CD4-positive, alpha-beta T cell treated with Interleukin-6 for 4 hours (primary cell): ENCODE measurements around the gene RAI1.
"Not testable (repeated sequence)": the region's sequence is repeated elsewhere in the genome, so short reads cannot be mapped to it uniquely, and the experiment has no call there.

ENCODE experiments used
- DNase-seq: peaks from one replicate; pipeline ENCODE4 v3.0.0-alpha.2; 2020; ENCODE audit warnings: mixed read lengths

Gene RAI1

GRCh38 chr17:17682737-17683680, 1.8 kb downstream of the RAI1 start:
- DNase-seq, result peak; percentile 68

DNA sequence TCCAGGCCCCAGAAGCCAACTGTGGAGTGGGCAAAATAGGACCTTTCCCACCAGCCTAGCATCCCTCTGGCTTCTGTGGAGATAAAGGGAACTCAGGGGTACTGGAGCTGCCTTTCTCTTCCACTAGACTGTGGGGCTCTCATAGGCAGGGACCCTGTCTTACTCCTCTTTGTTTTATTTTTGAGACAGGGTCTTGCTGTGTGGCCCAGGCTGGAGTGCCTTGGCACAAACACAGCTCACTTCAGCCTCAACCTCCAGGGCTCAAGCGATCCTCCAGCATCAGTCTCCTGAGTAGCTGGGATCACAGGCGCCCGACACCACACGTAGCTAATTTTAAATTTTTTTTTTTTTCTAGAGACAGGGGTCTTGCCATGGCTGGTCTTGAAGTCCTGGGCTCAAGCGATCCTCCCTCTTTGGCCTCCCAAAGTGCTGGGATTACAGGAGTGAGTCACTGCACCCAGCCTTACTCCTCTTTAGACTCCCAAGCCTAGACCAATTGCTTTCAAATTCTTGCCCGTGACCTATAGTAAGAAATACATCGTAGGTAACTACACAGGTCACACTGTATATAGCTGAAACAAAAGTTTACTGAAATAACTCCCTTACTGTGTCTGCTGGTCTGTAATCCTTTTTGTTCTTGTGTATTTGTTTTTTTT, 2.6 kb downstream of the RAI1 start:
- no peak for DNase-seq

DNA sequence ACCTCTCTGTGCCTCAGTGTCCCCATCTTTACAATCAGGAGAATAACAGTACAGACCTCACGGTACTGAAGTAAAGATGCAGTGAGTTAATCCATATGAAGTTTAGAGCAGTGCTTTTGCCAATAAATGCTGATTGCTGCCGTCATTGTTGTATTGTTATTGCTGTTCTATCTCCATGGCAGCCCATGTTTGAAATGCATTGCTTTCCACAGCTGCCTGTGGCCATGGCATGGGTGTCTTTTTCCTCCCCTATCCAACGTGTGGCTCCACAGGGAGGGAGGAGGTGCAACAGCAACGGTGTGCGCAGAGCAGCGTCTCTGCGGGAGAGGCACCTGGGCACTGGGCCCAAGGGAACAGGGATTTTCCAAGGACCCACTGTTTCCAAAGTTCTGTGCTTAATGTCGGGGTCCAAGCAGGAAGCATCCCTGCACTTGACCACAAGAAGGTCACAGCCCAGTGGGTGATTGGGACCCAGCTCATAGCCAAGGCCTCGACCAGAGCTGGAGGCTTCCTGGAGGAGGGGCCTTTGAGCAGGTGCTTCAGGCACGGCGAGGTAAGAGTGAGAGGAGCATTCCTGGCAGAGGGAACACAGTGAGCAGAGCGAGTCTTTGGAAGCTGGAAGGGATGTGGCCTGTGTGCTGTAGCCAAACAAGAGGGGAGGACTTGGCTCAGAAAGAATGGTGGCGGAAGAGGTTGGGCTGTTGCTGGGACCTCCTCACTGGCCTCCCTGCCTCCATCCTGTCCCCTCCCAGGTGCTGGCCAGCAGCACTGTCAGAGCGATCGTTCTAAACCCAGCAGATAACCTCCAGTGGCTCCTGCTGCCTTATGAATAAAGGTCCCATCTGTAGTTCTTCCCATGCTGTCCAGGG, 3.9 kb downstream of the RAI1 start:
- no peak for DNase-seq

GRCh38 chr17:17685775-17686291, 4.6 kb downstream of the RAI1 start:
- DNase-seq, result peak; percentile 35

DNA sequence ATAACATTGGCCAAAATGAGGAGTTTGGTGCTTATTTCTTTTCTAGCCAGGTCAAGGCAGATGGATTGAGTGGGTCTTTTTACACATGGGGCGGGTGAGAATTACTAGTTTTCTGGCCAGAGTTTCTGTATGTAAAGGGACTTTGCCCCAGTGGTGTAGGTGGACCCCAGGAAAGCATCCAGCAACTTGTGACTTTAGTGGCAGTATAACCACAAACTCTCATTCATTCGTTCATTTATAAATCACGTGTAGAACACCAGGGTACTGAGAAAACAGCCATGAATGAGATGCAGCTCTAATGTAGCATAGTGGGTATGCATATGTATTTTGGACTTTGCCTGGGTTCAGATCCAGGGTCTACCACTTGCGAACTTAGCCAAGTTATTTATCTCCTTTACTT, 8.1 kb downstream of the RAI1 start:
- DNase-seq, result no peak

DNA sequence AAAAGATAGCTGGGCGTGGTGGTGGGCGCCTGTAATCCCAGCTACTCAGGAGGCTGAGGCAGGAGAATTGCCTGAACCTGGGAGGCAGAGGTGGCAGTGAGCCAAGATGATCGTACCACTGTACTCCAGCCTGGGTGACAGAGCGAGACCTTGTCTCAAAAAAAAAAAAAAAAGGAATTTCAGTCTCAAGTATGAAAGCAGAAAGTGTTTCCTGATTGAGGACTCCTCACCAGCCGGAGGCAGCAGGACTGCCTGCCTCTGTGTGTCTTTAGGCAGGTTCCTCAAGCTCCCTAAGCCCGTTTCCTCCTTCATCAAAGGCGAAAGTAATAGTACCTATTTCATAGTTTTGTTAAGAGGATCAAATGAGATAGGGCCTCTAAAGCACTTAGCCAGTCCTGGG, 9.0 kb downstream of the RAI1 start:
- not testable (repeated sequence) for DNase-seq

GRCh38 chr17:17691468-17692263, 10.4 kb downstream of the RAI1 start:
- DNase-seq, result no peak

- DNase-seq, result no peak
These were observed 11.3 kb downstream of the RAI1 start for GRCh38 chr17:17692353-17693252.

- no peak for DNase-seq
These were observed 12.3 kb downstream of the RAI1 start for GRCh38 chr17:17693253-17694168.

GRCh38 chr17:17694169-17695081, 13.2 kb downstream of the RAI1 start:
- DNase-seq, result peak; percentile 78

- no peak for DNase-seq
These were observed 14.8 kb downstream of the RAI1 start for GRCh38 chr17:17696085-17696484.

GRCh38 chr17:17696882-17697633, 15.8 kb downstream of the RAI1 start:
- no peak for DNase-seq

- DNase-seq, result no peak
These were observed 17.1 kb downstream of the RAI1 start for GRCh38 chr17:17698371-17698770.

GRCh38 chr17:17698869-17699351, 17.7 kb downstream of the RAI1 start:
- no peak for DNase-seq

- no peak for DNase-seq
These were observed 18.2 kb downstream of the RAI1 start for GRCh38 chr17:17699491-17699890.

- no peak for DNase-seq
These were observed 19.2 kb downstream of the RAI1 start for GRCh38 chr17:17700251-17700969.

GRCh38 chr17:17701112-17701511, 19.9 kb downstream of the RAI1 start:
- DNase-seq, result no peak
